ENCODE measurements around the gene MMP17. TPM values are rescaled to one million over a fixed set of nuclear protein-coding genes. Genes with fewer than 3 reads are reported as not detected.

MMP17 gene
- total RNA-seq, 1 donor: 5.0 TPM

DNA sequence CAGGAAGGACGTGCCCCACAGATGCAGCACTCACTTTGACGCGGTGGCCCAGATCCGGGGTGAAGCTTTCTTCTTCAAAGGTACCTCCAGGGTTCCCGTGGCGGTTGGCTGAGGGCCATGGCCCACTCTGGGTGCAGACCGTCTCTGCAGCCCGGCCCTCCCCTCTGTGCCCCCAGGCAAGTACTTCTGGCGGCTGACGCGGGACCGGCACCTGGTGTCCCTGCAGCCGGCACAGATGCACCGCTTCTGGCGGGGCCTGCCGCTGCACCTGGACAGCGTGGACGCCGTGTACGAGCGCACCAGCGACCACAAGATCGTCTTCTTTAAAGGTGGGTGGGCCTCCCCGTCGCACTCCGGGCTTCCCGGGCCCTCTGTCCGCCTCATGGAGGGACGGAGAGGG lies 16.9 kb downstream of the MMP17 start:
- H3K4me3 ChIP-seq (ENCODE audit: low read length): no peak overlapping the region
- no peaks in the 10 kb centered on the region for H3K27me3 ChIP-seq (ENCODE audit: insufficient read depth, low read length)
- no peaks in the 10 kb centered on the region for H3K9me3 ChIP-seq (ENCODE audit: low read depth, low read length)
- no peaks in the 10 kb centered on the region for H3K4me1 ChIP-seq (ENCODE audit: insufficient read depth, low read length)

DNA sequence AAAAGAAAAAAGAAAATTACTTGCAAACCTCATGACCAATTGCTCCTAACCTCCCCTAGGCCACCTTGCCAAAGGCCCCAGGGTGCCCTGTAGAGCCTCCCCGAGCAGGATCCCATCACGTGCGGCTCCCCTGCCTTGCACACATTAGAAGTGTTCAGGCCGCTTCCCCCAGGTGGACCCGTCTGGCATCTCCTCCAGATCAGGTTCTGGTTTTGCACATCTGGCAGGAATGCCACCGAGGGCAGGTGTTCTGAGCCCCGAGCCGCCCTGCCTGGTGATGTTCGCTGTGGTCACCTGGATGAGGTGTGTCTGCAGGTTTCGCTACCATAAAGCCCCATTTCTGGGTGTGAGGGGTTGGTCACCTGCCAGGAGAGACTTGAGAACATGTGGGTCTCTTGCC lies 19.3 kb downstream of the MMP17 start:
- Histone ChIP-seq H3K9me3 (ENCODE audit: low read depth, low read length) (no peaks in the 10 kb centered on the region), H3K4me1 (ENCODE audit: insufficient read depth, low read length) (peaks cover 4% of the 10 kb centered on the region), H3K4me3 (ENCODE audit: low read length) (no peak overlapping the region), H3K27me3 (ENCODE audit: insufficient read depth, low read length) (no peaks in the 10 kb centered on the region)

DNA sequence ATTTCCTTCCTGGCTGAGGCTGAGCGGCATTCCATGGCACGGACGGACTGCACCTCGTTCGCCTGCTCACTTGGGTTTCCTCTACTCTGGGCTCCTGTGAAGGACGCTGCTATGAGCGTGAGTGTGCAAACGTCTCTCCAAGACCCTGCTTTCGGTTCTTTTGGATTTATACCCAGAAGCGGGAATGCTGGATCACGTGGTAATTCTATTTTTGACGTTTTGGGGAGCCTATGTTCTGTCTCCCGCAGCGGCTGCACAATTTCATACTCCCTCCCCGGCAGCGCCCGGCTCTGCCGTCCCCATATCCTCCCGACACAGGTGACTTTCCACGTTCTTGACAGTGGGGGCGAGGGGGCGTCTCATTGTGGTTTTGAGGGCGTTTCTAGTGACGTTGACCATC lies 20.6 kb downstream of the MMP17 start:
- no peak overlapping the region for H3K4me3 ChIP-seq (ENCODE audit: low read length)
- H3K27me3 ChIP-seq (ENCODE audit: insufficient read depth, low read length): no peaks in the 10 kb centered on the region
- H3K4me1 ChIP-seq (ENCODE audit: insufficient read depth, low read length): peaks cover 12% of the 10 kb centered on the region
- no peaks in the 10 kb centered on the region for H3K9me3 ChIP-seq (ENCODE audit: low read depth, low read length)

DNA sequence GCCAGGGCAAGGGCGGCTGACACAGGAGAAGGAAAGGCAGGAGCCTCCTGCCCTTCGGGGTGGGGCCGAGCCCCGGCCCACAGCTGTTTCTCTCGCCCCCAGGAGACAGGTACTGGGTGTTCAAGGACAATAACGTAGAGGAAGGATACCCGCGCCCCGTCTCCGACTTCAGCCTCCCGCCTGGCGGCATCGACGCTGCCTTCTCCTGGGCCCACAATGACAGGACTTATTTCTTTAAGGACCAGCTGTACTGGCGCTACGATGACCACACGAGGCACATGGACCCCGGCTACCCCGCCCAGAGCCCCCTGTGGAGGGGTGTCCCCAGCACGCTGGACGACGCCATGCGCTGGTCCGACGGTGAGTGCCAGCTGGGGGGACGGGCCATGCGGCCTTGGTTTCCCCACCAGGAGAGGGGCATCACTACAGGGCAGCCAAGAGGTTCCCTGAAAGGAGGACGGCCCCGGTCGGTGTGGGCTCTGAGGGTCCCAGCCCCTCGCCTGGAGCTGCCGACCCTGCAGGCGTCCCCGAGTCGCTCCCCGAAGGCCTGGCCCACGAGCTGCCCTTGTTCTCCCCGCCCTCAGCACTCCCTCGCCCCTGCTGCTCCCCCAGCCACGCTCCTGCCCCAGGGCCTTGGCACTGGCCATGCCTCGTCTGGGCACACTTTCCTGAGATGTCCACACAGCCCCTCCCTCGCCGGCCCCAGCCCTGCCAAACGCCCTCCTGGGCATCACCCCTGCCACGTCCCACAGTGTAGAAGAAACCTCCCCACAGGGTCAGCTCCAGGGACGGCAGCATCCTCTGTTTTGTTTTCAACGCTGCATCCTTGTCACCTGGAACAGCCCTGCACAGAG lies 21.7 kb downstream of the MMP17 start:
- H3K27me3 ChIP-seq (ENCODE audit: insufficient read depth, low read length): no peaks in the 10 kb centered on the region
- H3K9me3 ChIP-seq (ENCODE audit: low read depth, low read length): no peaks in the 10 kb centered on the region
- H3K4me1 ChIP-seq (ENCODE audit: insufficient read depth, low read length): peaks cover 12% of the 10 kb centered on the region
- H3K4me3 ChIP-seq (ENCODE audit: low read length): no peak overlapping the region

DNA sequence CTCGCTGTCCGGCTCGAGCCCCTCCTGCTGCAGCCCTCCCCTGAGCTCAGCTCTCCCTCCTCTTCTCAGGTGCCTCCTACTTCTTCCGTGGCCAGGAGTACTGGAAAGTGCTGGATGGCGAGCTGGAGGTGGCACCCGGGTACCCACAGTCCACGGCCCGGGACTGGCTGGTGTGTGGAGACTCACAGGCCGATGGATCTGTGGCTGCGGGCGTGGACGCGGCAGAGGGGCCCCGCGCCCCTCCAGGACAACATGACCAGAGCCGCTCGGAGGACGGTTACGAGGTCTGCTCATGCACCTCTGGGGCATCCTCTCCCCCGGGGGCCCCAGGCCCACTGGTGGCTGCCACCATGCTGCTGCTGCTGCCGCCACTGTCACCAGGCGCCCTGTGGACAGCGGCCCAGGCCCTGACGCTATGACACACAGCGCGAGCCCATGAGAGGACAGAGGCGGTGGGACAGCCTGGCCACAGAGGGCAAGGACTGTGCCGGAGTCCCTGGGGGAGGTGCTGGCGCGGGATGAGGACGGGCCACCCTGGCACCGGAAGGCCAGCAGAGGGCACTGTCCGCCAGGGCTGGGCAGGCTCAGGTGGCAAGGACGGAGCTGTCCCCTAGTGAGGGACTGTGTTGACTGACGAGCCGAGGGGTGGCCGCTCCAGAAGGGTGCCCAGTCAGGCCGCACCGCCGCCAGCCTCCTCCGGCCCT lies 22.8 kb downstream of the MMP17 start:
- H3K27me3 ChIP-seq (ENCODE audit: insufficient read depth, low read length): no peaks in the 10 kb centered on the region
- no peak overlapping the region for H3K4me3 ChIP-seq (ENCODE audit: low read length)
- no peaks in the 10 kb centered on the region for H3K9me3 ChIP-seq (ENCODE audit: low read depth, low read length)
- peaks cover 12% of the 10 kb centered on the region for H3K4me1 ChIP-seq (ENCODE audit: insufficient read depth, low read length)

DNA sequence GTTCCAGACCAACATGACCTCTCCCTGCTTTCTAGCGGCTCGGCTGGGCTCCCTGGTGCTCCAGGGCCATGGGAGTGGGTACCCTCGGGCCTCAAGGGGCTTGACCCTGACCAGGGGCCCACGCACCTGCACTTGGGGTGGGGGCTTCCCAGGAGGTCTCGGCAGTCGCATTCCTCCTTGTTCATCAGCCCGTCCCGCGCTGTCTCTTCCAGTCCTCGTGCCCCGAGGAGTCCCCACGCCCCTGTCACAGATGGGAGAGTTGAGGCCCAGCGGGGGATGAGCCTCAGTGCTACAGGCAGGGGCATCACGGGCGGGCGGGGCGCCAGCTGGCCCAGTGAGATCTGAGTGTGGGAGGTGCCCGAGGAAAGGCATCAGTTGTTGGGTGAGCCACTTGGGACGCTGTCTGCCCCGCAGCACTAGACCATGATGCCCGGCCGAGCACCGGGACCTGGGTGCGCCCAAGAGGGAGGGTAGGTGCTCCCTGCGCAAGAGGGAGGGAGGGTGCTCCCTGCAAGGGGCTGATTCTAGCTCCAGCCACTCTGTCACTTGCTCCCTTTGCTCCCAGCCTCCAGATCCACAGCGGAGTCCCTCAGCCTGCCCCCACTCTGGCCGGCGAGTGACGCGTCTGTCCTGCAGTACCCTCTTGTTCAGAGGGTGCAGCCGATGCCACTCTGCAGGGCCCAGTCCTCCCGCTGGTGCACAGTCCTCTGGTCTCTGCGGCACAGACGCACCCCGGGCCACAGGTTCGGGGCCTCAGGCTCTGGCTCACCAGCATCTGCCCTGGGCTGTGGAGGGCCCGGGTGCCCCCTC lies 23.8 kb downstream of the MMP17 start:
- no peak overlapping the region for H3K4me3 ChIP-seq (ENCODE audit: low read length)
- H3K27me3 ChIP-seq (ENCODE audit: insufficient read depth, low read length): no peaks in the 10 kb centered on the region
- H3K9me3 ChIP-seq (ENCODE audit: low read depth, low read length): no peaks in the 10 kb centered on the region
- peaks cover 12% of the 10 kb centered on the region for H3K4me1 ChIP-seq (ENCODE audit: insufficient read depth, low read length)

DNA sequence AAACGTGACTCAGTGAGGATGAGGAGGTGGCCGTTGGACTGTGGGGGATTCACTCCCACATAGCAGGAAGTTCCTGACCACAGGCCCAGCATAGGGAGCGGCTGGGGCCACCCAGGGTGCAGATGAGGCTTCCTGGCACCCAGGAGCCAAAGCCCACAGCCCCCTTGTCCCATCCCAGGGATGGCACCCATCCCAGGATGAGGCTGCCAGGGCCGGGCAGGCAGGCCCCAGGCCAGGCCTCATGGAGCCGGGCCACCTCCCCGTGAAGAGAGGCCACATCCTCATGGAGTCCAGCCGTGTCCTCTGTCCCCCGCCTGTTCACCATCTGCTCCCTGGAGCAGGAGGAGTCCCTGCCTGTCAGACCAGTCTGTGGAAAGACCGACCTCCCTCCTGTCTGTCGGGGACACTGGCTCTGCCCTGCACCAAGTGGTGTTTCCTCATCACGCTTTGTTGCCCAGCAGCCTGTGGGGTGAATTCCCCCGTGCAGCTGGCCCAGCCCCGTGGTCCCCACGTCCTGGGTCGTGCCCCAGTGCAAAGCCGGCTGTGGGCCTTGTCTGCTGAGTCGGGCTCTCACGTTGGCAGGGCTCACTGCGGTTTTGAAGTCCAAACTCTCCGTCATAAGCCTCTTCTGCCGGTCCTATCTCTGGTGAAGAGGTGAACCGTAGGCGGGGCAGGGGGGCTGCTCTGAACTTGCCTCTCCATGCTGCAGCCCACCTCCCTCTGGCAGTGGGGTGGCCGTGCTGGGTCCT lies 24.5 kb downstream of the MMP17 start:
- Histone ChIP-seq H3K4me3 (ENCODE audit: low read length) (no peak overlapping the region), H3K4me1 (ENCODE audit: insufficient read depth, low read length) (peaks cover 12% of the 10 kb centered on the region), H3K9me3 (ENCODE audit: low read depth, low read length) (no peaks in the 10 kb centered on the region), H3K27me3 (ENCODE audit: insufficient read depth, low read length) (no peaks in the 10 kb centered on the region)

DNA sequence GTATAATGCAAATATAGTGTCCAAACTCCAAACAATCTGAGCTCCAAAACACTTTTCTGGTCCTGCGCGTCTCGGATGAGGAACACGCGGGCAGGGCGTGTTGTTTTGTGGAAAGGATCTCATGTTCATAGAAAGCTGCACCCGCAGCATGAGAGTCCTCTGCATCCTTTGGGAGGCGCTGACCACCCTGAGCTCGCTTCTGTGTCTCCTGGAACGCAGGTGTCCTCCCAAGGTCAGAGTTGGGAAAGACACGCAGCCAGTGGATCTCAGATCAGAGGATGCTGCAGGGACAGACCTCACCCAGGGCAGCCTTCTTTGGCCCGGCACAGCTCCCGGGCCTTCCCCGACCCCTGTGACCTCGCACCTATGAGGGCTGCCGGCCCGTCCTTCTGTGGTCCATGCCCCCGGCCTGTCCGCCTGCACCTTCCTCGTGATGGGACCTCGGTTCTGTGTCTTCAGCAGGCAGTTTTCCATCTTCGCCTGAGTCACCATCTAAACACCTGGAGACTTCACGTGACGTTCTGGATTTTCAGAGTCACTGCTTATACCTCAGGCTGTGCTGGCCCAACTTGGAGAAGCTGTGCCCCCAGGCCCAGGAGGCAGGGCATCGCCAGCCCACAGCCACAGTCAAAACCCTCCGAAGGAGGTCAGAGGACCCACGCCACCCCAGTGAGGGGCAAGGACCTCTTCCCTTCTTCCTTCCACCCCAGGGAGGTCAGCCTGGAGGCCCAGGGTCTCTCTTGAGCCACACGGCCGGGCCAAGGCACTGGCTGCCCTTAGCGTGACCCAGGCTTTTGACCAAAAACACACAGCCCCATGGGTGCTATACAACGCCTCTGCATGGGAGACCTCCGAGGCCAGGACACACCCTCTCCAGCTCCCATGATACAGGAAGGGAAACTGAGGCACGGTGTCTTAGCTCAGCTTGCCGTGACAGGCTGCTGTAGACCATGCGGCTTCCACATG lies 25.9 kb downstream of the MMP17 start:
- H3K9me3 ChIP-seq (ENCODE audit: low read depth, low read length): no peaks in the 10 kb centered on the region
- H3K4me1 ChIP-seq (ENCODE audit: insufficient read depth, low read length): peaks cover 12% of the 10 kb centered on the region
- H3K4me3 ChIP-seq (ENCODE audit: low read length): no peak overlapping the region
- H3K27me3 ChIP-seq (ENCODE audit: insufficient read depth, low read length): no peaks in the 10 kb centered on the region

DNA sequence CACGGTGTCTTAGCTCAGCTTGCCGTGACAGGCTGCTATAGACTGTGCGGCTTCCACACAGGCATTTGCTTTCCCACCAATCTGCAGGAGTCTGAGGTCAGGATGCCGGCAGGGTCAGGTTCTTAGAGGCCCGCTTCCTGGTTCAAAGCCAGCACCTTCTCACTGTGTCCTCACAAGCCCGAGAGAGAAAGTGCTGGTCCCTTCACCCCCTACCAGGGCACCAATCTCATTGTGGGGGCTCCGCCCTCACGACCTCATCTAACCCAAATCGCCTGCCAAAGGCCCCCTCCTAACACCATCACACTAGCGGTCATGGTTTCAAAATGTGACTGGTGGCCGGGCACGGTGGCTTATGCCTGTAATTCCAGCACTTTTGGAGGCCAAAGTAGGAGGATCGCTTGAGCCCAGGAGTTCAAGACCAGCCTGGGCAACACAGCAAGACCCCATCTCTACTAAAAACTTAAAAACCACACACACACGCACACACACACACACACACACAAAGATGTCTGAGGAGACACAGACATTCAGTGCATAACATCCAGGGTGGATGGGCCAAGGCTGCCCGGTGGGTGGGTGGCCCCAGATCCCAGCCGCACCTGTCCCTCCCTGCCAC lies 26.8 kb downstream of the MMP17 start:
- Histone ChIP-seq H3K9me3 (ENCODE audit: low read depth, low read length) (no peaks in the 10 kb centered on the region), H3K27me3 (ENCODE audit: insufficient read depth, low read length) (no peaks in the 10 kb centered on the region), H3K4me1 (ENCODE audit: insufficient read depth, low read length) (peaks cover 12% of the 10 kb centered on the region), H3K4me3 (ENCODE audit: low read length) (no peak overlapping the region)

DNA sequence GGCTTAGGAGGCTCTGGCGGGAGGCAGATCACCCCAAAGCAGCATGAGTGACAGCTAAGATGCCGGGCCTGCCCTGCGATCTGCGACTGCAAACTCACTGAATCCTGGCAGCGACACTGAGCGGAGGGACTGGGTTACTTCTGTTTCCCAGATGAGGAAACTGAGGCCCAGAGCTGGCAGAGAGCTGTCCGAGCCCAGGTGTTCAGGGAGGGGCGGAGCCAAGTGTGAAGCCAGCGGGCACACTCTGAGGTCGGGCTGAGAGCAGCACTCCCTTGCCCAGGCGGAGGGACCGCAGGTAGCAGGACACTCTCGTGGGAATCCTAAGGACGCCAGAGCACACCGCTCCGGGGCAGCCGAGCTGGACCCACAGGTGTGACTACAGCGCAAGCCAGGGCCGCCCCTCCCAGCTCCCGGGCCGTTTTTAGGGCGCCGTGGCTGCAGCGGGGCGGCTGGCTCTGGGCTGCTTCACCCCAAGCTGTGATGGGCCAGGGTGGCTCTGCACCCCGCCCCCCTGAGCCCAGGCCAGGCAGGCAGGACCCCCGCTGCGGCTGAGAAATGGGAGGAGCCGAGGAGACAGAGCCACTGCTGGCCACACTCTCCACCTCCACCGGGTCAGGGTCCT lies 27.4 kb downstream of the MMP17 start:
- Histone ChIP-seq H3K27me3 (ENCODE audit: insufficient read depth, low read length) (no peaks in the 10 kb centered on the region), H3K4me1 (ENCODE audit: insufficient read depth, low read length) (peaks cover 18% of the 10 kb centered on the region), H3K9me3 (ENCODE audit: low read depth, low read length) (no peaks in the 10 kb centered on the region), H3K4me3 (ENCODE audit: low read length) (no peak overlapping the region)

DNA sequence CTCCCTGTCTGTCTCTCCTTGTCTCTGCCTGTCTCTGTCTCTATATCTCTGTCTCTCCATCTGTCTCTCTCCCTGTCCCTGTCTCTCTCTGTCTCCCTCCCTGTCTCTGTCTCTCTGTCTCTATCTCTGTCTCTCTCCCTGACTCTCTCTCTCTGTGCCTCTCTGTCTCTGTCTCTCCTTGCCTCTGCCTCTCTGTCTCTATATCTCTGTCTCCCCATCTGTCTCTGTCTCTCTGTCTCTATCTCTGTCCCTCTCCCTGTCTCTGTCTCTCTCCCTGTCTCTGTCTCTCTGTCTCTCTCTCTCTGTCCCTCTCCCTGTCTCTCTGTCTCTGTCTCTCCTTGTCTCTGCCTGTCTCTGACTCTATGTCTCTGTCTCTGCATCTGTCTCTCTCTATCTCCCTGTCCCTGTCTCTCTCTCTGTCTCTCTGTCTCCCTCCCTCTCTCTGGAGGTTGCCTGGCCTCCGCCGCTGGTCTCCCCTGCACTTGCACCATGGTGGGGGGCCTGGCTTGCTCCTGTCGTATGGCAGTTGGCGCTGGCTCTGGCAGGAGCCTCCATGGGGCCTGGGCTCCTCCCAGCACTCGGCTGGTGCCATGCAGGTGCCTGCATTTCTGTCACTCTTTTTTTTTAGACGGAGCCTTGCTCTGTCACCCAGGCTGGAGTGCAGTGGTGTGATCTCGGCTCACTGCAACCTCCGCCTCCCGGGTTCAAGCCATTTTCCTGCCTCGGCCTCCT lies 28.3 kb downstream of the MMP17 start:
- H3K4me1 ChIP-seq (ENCODE audit: insufficient read depth, low read length): peaks cover 27% of the 10 kb centered on the region
- no peaks in the 10 kb centered on the region for H3K9me3 ChIP-seq (ENCODE audit: low read depth, low read length)
- H3K4me3 ChIP-seq (ENCODE audit: low read length): no peak overlapping the region
- no peaks in the 10 kb centered on the region for H3K27me3 ChIP-seq (ENCODE audit: insufficient read depth, low read length)

DNA sequence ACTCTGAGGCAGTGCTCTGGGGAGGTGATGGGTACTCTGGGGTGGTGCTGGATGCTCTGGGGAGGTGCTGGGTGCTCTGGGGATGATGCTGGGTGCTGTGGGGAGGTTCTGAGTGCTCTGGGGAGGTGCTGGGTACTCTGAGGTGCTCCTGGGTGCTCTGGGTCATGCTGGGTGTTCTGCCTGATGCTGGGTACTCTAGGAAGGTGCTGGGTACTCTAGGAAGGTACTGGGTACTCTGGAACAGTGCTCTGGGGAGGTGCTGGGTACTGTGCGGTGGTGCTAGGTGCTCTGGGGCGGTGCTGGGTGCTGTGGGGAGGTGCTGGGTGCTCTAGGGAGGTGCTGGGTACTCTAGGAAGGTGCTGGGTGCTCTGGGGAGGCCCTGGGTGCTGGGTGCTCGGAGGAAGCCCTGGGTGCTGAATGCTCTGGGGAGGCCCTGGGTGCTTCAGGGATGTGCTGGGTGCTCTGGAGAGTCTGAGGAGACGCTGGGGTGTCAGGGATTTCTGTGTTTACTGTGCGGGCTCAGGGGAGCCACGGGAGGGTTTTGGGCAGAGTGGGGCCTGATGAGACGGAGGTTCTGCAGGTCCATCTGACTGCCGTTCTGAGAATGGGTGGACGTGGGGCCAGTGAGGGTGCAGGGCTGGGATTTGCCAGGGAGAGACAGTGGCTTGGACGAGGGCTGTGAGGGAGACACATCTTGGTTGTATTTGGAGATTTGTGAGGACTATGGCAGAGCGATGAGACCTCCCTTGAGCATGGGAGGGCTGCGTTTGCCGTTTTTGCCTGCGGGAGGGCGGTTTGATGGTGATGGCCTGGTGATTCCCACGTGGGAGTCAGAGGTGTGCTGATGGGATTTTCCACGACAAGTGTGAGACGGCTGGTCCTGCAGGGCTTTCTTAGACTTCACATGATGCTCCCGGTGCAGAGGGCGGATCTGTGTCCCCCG lies 30.0 kb downstream of the MMP17 start:
- Histone ChIP-seq H3K27me3 (ENCODE audit: insufficient read depth, low read length) (no peaks in the 10 kb centered on the region), H3K4me1 (ENCODE audit: insufficient read depth, low read length) (peaks cover 31% of the 10 kb centered on the region), H3K9me3 (ENCODE audit: low read depth, low read length) (no peaks in the 10 kb centered on the region), H3K4me3 (ENCODE audit: low read length) (no peak overlapping the region)

All from mononuclear cell (primary cell).